K562 (cell line): ENCODE results near the gene CNNM4. TPM values are rescaled to one million over a fixed set of nuclear protein-coding genes. Genes with fewer than 3 reads are reported as not detected.
A peak's percentile ranks its signal among the peaks of the same experiment; 100 is the strongest.

ENCODE experiments used
- DNMT1 ChIP-seq: fragments of 450-650 bp; IDR thresholded peaks from 2 replicates; pipeline ENCODE4 v1.6.1; 2016; ENCODE audit warnings: antibody characterized with exemption, mild to moderate bottlenecking
- NR3C1 ChIP-seq: sonication (generic); formaldehyde crosslinking; IDR thresholded peaks from 2 replicates; pipeline ENCODE4 v1.8.1; 2022; ENCODE audit warnings: missing genetic modification reagents
- SRSF9 ChIP-seq: fragments of 200-400 bp; formaldehyde crosslinking; IDR thresholded peaks from 2 replicates; pipeline ENCODE4 v1.6.1; 2017; ENCODE audit warnings: low read depth, low read length, borderline replicate concordance
- ZBTB17 ChIP-seq: fragments of 450-650 bp; formaldehyde crosslinking; IDR thresholded peaks from 2 replicates; pipeline ENCODE4 v1.4.0; 2020; ENCODE audit warnings: mild to moderate bottlenecking
- ZNF134 ChIP-seq: fragments of 250-450 bp; sonication (Bioruptor Pico); conservative IDR thresholded peaks from 2 replicates; pipeline ENCODE4 v1.4.0; 2020
- ZNF239 ChIP-seq: fragments of 250-450 bp; sonication (Bioruptor Pico); IDR thresholded peaks from 2 replicates; pipeline ENCODE4 v1.4.0; 2020; ENCODE audit warnings: mild to moderate bottlenecking
- ZNF431 ChIP-seq: sonication (generic); formaldehyde crosslinking; IDR thresholded peaks from 2 replicates; pipeline ENCODE4 v1.8.0; 2022; ENCODE audit warnings: mild to moderate bottlenecking, missing genetic modification reagents
- ZZZ3 ChIP-seq: fragments of 450-650 bp; IDR thresholded peaks from 2 replicates; pipeline ENCODE4 v1.6.1; 2016; ENCODE audit warnings: antibody characterized with exemption, mild to moderate bottlenecking, moderate library complexity
- polyA plus RNA-seq, 8 experiments: library from polyadenylated mRNA; depleted of rRNA in 4 of 8; stranded (reverse) in 5 of 8; unstranded in 3 of 8; fragments of >200 nt; fragmentation: Nextera tagmentation in 2 of 8; fragmentation: Illumina TruSeq in 1 of 8; extraction: Ambion mirVana in 2 of 8; extraction: Trizol in 1 of 8; gene quantifications; 2 replicates each; pipeline versions ENCODE4 v1.2.1 to v1.2.3, GENCODE V29; 2011 to 2014; ENCODE audit warnings: inconsistent platforms in 1 of 8, missing spikeins in 1 of 8
- total RNA-seq, 7 experiments: library from RNA; depleted of rRNA in 6 of 7; stranded (reverse); fragments of >200 nt in 6 of 7; fragmentation: Illumina TruSeq in 2 of 7; extraction: Trizol in 2 of 7; gene quantifications; 2 replicates each; pipeline versions ENCODE4 v1.2.1 to v1.2.3, GENCODE V29; 2011 to 2021; ENCODE audit warnings: low replicate concordance in 1 of 7
- TF ChIP-seq, protein P1 (sequence below): fragments of 200-600 bp; sonication (generic); IDR thresholded peaks from one replicate; pipeline ENCODE4 v1.6.1; 2012; ENCODE audit warnings: mild to moderate bottlenecking, low read depth, low read length, inconsistent platforms
- TF ChIP-seq, protein P2 (sequence below): sonication (generic); formaldehyde crosslinking; IDR thresholded peaks from 2 replicates; pipeline ENCODE4 v1.8.0; 2023; ENCODE audit warnings: mild to moderate bottlenecking, missing genetic modification reagents
- TF ChIP-seq, protein P3 (sequence below): fragments of 250-450 bp; sonication (Bioruptor Pico); IDR thresholded peaks from 2 replicates; pipeline ENCODE4 v1.4.0; 2020; ENCODE audit warnings: borderline replicate concordance

Gene CNNM4
- total and polyA plus RNA-seq, 9 of the 15 experiments (the other 6 are each of a cell fraction or from before 2014, with no cell fraction given): 0.96 to 6.3 (median 2.8) TPM

DNA sequence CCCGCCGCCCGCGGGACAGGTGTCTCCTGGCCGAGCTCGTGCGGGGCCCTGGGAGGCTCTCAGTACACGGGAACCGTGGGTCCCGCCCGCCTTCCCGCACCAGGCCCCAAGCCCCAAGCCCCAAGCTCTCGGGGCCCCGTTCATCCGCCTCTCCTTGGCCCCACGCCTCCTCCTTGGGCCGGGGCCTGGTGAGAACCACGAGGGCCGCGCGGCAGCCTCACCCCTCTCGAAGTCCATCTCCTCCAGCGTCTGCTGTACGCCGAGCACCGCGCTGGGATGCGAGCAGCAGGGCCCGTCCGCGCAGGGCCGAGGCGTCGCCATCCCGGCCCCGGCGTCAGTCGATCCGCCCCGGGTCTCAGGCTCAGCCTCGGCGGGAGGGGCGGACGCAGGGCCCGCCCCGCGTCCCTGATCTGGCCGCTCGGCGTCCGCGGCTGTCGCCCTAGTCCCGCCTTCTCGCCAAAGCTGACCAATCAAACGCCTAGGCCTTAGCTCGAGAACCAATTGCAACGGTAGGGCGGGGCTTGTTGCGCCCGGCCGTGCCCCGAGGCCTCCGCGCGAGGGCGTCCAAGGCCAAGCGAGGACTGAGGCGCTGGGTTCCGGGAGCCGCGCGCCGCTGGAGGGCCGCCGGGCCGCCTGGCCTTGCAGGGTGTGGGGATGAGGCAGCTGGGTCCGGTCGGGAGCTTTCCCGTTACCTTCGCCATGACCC, 97.1 kb downstream of the CNNM4 start, which contains the start of gene ANKRD39 (continued):
- TF ChIP-seq ZNF239 (CRISPR knock-in tag) (no peak), ZNF431 (CRISPR knock-in tag) (0 out of 2 replicates have a peak, but pooled peaks have one; percentile 37), SRSF9 (no peak), ZNF134 (no peak), ZBTB17 (CRISPR knock-in tag) (no peak), ZZZ3 (no peak), DNMT1 (no peak), NR3C1 (CRISPR knock-in tag) (no peak; the same call in 1 of the 2 replicates)
- TF ChIP-seq, protein P1, sequence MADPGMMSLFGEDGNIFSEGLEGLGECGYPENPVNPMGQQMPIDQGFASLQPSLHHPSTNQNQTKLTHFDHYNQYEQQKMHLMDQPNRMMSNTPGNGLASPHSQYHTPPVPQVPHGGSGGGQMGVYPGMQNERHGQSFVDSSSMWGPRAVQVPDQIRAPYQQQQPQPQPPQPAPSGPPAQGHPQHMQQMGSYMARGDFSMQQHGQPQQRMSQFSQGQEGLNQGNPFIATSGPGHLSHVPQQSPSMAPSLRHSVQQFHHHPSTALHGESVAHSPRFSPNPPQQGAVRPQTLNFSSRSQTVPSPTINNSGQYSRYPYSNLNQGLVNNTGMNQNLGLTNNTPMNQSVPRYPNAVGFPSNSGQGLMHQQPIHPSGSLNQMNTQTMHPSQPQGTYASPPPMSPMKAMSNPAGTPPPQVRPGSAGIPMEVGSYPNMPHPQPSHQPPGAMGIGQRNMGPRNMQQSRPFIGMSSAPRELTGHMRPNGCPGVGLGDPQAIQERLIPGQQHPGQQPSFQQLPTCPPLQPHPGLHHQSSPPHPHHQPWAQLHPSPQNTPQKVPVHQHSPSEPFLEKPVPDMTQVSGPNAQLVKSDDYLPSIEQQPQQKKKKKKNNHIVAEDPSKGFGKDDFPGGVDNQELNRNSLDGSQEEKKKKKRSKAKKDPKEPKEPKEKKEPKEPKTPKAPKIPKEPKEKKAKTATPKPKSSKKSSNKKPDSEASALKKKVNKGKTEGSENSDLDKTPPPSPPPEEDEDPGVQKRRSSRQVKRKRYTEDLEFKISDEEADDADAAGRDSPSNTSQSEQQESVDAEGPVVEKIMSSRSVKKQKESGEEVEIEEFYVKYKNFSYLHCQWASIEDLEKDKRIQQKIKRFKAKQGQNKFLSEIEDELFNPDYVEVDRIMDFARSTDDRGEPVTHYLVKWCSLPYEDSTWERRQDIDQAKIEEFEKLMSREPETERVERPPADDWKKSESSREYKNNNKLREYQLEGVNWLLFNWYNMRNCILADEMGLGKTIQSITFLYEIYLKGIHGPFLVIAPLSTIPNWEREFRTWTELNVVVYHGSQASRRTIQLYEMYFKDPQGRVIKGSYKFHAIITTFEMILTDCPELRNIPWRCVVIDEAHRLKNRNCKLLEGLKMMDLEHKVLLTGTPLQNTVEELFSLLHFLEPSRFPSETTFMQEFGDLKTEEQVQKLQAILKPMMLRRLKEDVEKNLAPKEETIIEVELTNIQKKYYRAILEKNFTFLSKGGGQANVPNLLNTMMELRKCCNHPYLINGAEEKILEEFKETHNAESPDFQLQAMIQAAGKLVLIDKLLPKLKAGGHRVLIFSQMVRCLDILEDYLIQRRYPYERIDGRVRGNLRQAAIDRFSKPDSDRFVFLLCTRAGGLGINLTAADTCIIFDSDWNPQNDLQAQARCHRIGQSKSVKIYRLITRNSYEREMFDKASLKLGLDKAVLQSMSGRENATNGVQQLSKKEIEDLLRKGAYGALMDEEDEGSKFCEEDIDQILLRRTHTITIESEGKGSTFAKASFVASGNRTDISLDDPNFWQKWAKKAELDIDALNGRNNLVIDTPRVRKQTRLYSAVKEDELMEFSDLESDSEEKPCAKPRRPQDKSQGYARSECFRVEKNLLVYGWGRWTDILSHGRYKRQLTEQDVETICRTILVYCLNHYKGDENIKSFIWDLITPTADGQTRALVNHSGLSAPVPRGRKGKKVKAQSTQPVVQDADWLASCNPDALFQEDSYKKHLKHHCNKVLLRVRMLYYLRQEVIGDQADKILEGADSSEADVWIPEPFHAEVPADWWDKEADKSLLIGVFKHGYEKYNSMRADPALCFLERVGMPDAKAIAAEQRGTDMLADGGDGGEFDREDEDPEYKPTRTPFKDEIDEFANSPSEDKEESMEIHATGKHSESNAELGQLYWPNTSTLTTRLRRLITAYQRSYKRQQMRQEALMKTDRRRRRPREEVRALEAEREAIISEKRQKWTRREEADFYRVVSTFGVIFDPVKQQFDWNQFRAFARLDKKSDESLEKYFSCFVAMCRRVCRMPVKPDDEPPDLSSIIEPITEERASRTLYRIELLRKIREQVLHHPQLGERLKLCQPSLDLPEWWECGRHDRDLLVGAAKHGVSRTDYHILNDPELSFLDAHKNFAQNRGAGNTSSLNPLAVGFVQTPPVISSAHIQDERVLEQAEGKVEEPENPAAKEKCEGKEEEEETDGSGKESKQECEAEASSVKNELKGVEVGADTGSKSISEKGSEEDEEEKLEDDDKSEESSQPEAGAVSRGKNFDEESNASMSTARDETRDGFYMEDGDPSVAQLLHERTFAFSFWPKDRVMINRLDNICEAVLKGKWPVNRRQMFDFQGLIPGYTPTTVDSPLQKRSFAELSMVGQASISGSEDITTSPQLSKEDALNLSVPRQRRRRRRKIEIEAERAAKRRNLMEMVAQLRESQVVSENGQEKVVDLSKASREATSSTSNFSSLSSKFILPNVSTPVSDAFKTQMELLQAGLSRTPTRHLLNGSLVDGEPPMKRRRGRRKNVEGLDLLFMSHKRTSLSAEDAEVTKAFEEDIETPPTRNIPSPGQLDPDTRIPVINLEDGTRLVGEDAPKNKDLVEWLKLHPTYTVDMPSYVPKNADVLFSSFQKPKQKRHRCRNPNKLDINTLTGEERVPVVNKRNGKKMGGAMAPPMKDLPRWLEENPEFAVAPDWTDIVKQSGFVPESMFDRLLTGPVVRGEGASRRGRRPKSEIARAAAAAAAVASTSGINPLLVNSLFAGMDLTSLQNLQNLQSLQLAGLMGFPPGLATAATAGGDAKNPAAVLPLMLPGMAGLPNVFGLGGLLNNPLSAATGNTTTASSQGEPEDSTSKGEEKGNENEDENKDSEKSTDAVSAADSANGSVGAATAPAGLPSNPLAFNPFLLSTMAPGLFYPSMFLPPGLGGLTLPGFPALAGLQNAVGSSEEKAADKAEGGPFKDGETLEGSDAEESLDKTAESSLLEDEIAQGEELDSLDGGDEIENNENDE: no peak
- TF ChIP-seq, protein P2, sequence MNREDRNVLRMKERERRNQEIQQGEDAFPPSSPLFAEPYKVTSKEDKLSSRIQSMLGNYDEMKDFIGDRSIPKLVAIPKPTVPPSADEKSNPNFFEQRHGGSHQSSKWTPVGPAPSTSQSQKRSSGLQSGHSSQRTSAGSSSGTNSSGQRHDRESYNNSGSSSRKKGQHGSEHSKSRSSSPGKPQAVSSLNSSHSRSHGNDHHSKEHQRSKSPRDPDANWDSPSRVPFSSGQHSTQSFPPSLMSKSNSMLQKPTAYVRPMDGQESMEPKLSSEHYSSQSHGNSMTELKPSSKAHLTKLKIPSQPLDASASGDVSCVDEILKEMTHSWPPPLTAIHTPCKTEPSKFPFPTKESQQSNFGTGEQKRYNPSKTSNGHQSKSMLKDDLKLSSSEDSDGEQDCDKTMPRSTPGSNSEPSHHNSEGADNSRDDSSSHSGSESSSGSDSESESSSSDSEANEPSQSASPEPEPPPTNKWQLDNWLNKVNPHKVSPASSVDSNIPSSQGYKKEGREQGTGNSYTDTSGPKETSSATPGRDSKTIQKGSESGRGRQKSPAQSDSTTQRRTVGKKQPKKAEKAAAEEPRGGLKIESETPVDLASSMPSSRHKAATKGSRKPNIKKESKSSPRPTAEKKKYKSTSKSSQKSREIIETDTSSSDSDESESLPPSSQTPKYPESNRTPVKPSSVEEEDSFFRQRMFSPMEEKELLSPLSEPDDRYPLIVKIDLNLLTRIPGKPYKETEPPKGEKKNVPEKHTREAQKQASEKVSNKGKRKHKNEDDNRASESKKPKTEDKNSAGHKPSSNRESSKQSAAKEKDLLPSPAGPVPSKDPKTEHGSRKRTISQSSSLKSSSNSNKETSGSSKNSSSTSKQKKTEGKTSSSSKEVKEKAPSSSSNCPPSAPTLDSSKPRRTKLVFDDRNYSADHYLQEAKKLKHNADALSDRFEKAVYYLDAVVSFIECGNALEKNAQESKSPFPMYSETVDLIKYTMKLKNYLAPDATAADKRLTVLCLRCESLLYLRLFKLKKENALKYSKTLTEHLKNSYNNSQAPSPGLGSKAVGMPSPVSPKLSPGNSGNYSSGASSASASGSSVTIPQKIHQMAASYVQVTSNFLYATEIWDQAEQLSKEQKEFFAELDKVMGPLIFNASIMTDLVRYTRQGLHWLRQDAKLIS: no peak
- TF ChIP-seq, protein P3, sequence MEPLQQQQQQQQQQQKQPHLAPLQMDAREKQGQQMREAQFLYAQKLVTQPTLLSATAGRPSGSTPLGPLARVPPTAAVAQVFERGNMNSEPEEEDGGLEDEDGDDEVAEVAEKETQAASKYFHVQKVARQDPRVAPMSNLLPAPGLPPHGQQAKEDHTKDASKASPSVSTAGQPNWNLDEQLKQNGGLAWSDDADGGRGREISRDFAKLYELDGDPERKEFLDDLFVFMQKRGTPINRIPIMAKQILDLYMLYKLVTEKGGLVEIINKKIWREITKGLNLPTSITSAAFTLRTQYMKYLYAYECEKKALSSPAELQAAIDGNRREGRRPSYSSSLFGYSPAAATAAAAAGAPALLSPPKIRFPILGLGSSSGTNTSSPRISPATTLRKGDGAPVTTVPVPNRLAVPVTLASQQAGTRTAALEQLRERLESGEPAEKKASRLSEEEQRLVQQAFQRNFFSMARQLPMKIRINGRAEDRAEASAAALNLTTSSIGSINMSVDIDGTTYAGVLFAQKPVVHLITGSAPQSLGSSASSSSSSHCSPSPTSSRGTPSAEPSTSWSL (CRISPR knock-in tag): 0 out of 2 replicates have a peak, but pooled peaks have one; percentile 47
